ENCODE data around the gene NEURL1. TPM values are rescaled to one million over a fixed set of nuclear protein-coding genes. Genes with fewer than 3 reads are reported as not detected.

NEURL1 gene
- total RNA-seq, 1 donor from 2014 or later = 0.64 TPM

GRCh38 chr10:103512591-103513379 is 19.3 kb downstream of the NEURL1 start:
- DNase-seq (peak; percentile 48), ATAC-seq (no peak)
- no peak overlapping the region for H3K27ac ChIP-seq
- no peak overlapping the region for H3K4me3 ChIP-seq
- no peaks in the 10 kb centered on the region for H3K4me1 ChIP-seq
- no peaks in the 10 kb centered on the region for H3K27me3 ChIP-seq
- intact Hi-C loops (cut with DNase I) = no loop called here
- no peaks in the 10 kb centered on the region for H3K36me3 ChIP-seq
- TF ChIP-seq CTCF (IDR thresholded peaks at IDR 0.05) = no peak
- no peaks in the 10 kb centered on the region for H3K9me3 ChIP-seq

- no peaks in the 10 kb centered on the region for H3K36me3 ChIP-seq
- intact Hi-C loops (cut with DNase I) = no loop called here
- no peak for TF ChIP-seq CTCF (IDR thresholded peaks at IDR 0.05)
- no peak overlapping the region for H3K4me3 ChIP-seq
- H3K4me1 ChIP-seq = no peaks in the 10 kb centered on the region
- no peak overlapping the region for H3K27ac ChIP-seq
- H3K9me3 ChIP-seq = no peaks in the 10 kb centered on the region
- H3K27me3 ChIP-seq = no peaks in the 10 kb centered on the region
- ATAC-seq = peak; percentile 8
- DNase-seq = peak; percentile 38
Measured at GRCh38 chr10:103513380-103514060, 20.0 kb downstream of the NEURL1 start.

DNA sequence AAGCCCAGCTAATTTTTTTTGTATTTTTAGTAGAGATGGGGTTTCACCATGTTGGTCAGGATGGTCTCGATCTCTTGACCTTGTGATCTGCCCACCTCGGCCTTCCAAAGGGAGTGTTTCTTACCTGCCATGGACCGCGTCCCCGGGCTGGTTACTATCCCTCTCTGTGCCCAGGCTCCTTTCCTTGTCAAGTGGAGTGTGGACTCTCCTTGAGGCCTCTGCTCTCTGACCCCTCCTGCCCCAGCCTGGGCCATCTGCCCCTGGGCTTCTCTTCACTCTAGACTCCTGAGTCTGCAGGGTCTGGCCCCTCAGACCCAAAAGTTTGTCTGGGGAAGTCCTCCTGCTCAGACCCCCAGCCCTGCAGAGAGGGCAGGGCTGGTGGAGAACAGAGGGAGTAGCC is 20.7 kb downstream of the NEURL1 start:
- Histone ChIP-seq H3K27ac (no peak overlapping the region), H3K36me3 (no peaks in the 10 kb centered on the region), H3K4me1 (no peaks in the 10 kb centered on the region), H3K9me3 (no peaks in the 10 kb centered on the region), H3K4me3 (no peak overlapping the region), H3K27me3 (no peaks in the 10 kb centered on the region)
- intact Hi-C loops (cut with DNase I) = no loop called here
- no peak for TF ChIP-seq CTCF (IDR thresholded peaks at IDR 0.05)
- ATAC-seq (no peak), DNase-seq (peak; percentile 39)

- intact Hi-C loops (cut with DNase I) = no loop called here
Measured at GRCh38 chr10:103517234-103518085, 24.0 kb downstream of the NEURL1 start.

More at GRCh38 chr10:103517234-103518085, 24.0 kb downstream of the NEURL1 start:
- no peaks in the 10 kb centered on the region for H3K4me1 ChIP-seq
- H3K27me3 ChIP-seq = no peaks in the 10 kb centered on the region
- no peak for ATAC-seq
- no peak for TF ChIP-seq CTCF (IDR thresholded peaks at IDR 0.05)
- H3K9me3 ChIP-seq = no peaks in the 10 kb centered on the region
- DNase-seq = peak; percentile 55
- no peaks in the 10 kb centered on the region for H3K36me3 ChIP-seq
- no peak overlapping the region for H3K4me3 ChIP-seq
- H3K27ac ChIP-seq = no peak overlapping the region

All from upper lobe of right lung (tissue), 1 donor.